ENCODE results near the gene ELMO1.
"Not testable (repeated sequence)": the region's sequence is repeated elsewhere in the genome, so short reads cannot be mapped to it uniquely, and the experiment has no call there.

Gene ELMO1

DNA sequence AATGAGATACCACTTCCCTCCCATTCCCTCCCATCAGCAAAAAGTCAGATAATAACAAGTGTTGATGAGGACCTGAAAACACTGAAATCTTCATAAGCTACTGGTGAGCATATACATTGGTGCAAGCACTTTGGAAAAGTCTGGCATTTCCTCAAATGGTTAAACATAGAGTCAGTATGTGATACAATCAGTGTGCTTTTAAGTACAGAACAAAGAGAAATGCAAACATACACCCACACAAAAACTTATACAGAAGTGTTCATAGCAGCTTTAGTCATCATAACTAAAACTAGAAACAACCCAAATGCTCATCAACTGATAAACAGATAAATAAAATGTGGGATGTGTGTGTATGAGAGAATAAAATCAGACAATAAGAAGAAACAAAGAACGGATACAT, 261.9 kb downstream of the ELMO1 start:
- no peak for DNase-seq (ENCODE audit: low read depth)

DNA sequence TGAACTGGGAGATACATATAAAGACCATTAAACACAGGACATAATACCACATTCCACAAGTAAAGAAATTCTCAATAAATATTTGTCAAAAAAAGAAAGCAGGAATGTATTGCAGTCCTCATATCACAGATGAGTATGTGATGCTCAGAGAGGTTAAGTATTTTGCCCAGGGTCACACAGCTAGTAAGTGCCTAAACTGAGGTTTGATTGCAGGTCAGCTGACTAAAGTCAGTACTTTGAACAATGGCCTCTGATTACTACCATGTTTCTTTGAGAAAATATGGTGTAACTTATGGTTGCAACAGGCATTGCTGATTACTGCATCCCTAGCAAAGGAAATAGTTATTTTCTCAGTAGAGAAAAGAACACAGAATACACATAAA, 267.1 kb downstream of the ELMO1 start:
- no peak for DNase-seq (ENCODE audit: low read depth)

DNA sequence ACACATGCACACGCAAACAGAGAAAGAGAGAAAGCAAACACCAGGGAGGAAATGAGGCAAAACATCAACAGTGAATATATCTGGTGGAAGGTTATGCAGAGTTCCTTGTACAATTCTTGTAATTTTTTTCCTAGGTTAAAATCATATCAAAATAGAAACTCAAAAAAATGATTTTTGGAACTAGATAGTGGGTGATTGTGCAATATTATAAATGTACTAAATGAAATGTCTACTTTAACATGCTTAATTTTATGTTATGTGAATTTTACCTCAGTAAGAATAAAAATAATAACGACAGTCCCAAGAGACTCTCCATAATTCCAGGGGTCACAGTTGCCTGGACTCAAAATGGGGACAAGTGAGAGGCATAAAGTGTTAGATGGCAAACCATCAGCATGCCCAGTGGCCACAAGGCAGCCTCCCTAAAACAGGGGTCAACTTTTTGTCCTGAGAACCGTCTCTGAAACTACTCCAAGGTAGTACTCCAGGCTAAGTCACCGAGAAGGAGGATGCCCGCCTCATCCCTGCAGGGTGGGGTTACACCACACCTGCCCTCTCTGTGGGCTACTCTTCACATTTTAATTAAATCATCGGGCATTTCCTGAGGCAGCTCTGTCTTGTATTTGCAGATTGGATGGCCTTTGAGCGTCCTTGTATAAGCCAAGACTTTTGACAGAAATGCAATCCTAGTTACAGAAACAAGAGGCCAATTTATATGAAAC, 267.7 kb downstream of the ELMO1 start:
- DNase-seq (ENCODE audit: low read depth): no peak

DNA sequence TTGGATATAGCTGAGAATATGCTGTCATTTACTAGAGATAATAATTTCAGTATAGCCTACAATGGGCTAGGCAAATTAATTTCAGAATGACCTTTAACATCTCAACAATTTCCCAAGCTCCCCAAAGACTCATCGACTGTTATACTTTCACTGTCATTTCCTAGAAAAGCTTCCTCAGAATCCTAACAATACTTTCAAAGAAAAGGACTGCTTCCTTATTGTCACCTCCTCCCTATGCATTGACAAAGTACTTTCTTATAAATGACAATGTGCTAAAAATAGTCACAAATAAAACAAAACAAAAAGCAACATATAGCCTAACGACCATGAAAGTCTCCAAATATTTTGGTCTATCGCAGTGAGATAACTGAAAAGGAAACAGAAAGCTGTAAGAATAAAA, 272.6 kb downstream of the ELMO1 start:
- no peak for DNase-seq (ENCODE audit: low read depth)

DNA sequence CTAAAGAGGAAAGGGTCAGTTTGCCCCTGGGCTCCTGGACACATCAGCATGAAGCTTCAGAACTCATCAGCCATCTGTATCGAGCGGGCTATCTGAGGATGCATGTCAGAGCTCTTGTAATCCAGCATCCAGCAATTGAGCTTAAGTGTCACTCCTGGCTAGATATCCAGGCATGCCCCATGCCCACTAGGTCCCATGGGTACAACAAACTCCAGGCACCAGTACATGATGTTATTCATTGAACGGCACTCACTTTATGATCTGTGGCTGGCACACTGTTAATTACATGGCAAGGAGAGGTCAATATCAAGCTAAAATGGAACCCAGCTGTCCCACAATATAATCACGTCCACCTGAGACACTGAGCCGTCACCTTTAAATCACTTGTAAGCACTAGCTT, 274.2 kb downstream of the ELMO1 start:
- DNase-seq (ENCODE audit: low read depth): no peak

DNA sequence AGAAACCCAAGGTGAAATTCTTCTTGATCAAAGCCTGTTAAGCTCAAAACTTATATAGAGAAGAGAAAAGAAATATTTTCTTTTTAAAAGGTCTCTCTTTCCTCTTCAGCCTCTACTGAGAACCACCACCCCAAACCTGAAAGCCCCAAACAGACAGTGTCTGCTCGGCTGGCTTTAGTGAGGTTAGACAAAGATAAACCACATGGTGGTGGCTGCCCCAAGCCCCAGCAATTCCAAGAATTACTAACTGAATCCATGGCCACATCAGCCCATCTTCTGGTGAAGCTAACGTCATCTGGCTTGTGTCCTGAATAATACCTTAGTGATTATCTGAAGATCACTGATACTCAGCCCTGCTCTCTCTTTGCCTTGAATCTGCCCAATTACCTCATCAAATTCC, 275.0 kb downstream of the ELMO1 start:
- no peak for DNase-seq (ENCODE audit: low read depth)

DNA sequence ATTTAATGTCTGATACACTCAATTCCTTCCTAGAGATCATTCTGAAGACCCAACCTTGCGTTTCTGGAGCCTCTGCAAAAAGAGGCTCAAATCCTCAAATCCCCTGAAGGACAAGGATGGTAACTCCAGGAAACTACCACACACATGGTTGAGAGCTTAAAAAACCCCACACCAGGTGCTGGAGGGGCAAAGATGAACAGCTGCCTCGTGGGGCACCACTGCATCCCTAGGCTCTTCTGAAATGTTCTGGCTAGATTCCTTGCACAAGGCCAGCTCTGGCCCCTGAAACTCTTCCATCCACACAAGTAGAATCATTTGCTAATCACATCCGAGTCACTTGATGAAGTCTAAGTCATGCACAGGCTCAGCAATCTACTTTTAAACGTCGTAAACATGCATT, 286.6 kb downstream of the ELMO1 start:
- no peak for DNase-seq (ENCODE audit: low read depth)

DNA sequence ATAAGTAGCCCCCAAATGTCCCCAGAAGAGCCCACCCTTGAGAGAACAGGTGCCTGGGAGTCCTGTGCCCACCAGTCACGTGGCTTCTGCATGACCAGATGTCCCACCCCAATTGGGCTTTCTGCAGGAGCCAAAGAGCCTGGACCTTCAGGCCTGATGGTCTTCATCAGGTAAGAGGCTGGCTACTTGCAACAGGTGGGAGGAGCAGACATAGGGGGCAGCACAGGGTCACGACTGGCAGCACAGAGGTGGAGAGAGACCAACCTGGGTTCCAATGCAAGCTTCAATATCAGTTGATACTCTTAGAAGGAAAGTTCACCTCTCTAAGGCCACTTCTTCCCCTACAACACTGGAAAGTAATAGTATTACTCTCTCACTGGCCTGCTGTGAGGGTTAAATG, 288.0 kb downstream of the ELMO1 start:
- no peak for DNase-seq (ENCODE audit: low read depth)

DNA sequence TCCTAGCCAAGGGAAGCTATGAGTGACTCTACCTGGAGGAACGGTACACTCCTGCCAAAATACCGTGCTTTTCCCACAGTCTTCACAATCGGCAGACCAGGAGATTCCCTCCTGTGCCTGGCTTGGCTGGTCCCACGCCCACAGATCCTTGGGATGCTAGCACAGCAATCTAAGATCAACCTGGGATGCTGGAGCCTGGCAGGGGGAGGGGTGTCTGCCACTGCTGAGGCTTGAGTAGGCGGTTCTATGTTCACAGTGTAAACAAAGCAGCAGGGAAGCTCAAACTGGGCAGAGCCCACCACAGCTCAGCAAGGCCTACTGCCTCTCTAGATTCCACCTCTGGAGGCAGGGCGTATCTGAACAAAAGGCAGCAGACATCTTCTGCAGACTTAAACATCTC, 295.3 kb downstream of the ELMO1 start:
- no peak for DNase-seq (ENCODE audit: low read depth)

DNA sequence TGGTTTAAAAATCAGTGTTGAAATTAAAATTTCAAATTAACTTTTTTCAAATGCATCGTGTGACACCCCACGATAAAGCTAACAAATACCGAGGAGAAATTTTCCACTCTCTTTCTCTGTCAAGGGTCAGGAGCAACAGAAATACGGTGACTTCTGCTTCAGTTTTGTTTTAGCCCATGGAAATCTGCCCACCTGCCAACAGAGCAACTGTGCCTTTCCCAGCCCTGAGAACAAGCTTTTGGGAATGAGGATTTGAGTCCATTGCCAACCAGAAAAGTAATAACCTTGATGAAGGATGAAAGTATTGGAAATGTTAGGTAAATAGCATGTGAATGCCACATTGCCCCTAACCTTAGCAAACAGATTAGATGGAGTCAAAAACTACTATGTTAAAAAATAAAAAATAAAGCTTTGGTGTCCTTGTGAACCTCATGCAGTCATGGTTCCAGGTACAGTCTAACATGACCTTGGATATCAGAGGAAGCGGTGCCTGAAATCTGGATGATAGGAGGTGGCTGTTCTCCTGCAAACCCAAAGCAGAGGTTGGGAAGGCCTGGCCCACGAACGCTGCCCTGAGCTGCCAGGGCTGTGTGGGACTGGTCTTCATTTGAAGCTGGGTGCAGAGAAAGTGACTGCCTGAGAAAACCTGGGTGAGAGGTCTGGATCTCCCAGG, 296.8 kb downstream of the ELMO1 start:
- no peak for DNase-seq (ENCODE audit: low read depth)

DNA sequence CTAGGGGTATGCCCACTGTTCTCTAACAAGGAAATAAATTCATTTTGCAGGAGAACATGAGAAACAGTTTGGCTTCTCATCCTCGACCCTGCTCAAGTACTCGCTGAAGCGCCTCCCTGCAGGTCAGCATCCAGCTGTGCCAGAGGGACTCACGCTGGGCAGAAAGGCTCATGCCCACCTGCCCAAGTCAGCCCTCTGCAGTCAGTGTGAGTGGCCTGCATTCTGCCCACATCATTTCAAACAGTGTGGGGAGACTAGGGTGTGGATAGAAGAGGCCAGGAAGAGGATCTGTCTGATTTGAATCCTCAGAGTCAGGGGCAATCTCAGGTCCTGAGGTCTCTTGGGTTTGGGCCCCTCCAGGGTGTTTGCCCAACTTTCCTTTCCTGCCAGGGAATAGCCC, 297.8 kb downstream of the ELMO1 start:
- DNase-seq (ENCODE audit: low read depth): no peak

DNA sequence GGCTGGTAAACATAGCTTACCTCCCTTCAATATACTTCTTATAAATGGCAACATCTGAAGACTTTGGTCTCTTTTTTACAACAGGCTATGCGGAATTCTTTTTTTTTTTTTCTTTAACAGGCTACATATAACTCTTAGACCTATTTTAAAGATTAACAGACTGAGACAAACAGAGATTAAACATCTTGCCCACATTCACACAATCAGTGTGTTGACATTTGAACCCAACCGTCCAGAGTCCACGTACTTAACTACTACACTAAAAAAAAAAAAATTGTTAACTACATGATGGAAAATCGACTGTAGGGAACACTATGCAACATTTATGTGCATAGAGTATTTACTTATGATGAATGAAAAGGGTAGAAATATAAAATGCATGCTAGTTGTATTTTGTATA, 298.5 kb downstream of the ELMO1 start:
- DNase-seq (ENCODE audit: low read depth): no peak

DNA sequence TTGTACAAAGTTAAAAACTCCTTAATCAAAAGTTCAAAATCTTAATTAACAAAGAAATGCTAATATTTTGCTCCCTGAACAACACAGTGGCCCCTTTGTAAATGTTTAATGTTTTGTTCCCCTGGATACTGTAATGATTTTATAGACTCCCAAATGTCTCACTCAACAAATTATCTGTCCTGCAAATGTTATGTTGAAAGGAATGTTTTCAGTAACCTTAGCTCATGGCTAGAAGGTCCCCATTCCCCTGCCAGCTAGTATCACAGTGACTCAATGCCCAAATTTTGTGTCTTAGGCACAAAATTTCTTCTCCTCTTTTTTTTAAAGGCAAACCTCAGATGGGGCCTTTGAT, 298.9 kb downstream of the ELMO1 start:
- DNase-seq (ENCODE audit: low read depth): no peak

DNA sequence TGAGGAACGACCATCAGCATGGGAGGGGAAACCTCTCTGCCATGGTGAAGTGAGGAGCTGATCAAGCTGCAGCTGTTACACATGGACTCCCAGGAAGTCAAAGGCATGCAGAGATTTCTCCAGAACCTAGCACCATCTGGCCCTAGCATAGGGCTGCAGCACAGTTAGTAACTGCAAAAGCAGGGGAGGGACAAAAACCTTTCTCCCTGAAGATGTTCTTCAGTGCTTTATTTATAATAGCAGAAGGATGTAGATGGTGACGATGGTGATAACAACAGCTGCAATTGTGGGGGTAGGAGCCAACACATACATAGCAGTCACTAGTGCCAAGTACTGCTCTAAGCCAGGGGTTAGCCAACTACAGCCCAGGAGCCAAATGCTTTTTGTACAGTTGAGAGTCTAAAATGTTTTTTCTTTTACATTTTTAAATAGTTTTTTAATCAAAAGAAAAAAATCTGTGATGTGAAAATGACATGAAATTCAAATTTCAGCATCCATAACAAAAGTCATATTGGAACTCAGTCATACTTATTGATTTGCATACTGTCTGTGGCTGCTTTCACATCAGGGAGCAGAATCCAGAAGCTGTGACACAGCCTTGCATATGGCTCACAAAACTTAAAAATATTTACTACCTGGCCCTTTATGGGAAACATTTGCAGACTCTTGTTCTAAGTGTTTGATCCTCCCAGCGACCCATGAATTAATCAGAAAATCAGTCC, 299.5 kb downstream of the ELMO1 start:
- DNase-seq (ENCODE audit: low read depth): no peak

DNA sequence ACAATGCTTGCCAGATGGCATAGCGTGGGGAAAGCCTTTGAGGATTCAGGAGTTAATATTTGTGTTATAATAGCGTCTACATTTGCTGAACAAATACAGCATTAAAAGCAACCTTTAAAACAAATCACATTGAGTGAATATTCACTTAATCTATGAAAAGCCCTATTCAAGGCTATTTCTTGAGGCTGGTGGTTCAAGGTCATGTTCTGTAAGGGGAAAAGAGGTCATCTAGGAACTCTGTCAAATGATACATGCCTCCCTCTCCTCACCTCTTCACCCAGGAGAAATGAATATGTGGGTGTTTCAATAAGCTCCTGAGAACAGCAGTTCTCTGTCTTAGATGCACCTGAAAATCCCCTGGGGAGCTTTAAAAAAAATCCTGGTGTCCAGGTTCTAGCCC, 303.0 kb downstream of the ELMO1 start:
- DNase-seq (ENCODE audit: low read depth): no peak

DNA sequence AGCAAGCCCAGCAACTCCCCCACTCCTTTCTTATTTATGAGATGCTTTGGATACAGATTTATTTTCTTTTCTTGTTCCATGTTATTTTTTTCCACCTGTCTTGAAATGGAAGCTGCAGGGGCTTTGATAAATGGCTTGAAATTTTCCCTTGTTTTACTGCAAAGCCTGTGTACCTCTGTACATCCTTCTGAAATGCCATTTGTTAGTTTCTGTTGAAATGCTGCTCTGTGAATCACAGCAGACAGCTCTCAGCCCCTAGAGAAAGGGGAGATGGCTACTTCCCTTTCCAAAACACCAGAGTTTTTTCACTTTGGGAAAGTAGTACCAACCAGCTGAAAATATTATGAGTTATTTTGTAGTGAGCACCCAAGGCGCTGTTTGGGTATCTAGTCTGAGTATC, 304.2 kb downstream of the ELMO1 start:
- DNase-seq (ENCODE audit: low read depth): no peak

DNA sequence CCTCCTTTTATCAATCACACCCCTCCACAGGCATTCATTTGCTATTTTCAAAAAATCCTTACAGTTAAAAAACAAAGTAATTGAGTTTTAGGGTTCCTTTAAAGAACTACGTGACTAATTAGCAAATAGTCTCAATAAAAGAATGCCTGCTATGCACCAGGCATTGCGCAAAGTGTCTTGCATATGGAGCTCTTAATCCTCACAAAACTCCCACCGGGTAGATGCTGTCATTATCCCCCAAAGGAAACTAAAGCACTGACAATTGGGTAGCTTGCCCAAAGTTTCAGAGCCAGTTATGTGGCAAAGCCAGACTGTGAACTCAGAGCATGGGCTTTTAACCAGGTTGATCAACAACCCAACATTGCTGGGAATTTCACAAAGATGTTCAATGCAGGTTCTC, 305.7 kb downstream of the ELMO1 start:
- no peak for DNase-seq (ENCODE audit: low read depth)

DNA sequence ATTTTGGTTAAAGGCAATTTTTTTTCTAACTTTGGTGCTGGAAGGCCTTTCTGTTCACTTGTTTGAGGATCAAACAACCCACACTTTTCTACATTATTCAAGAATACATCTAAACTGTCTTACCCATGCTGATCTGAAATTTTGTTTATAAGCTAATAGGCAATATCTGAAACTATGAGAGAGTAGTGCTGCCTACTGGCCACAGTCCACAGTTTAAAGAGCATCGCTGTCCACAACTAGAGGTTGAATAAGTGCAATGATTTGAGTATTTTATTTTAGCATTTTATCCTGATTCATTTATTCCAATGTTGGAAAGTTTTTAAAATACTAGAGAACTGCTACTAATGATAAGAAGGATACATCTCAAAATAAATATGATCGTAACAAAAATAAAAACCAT, 306.9 kb downstream of the ELMO1 start:
- no peak for DNase-seq (ENCODE audit: low read depth)

DNA sequence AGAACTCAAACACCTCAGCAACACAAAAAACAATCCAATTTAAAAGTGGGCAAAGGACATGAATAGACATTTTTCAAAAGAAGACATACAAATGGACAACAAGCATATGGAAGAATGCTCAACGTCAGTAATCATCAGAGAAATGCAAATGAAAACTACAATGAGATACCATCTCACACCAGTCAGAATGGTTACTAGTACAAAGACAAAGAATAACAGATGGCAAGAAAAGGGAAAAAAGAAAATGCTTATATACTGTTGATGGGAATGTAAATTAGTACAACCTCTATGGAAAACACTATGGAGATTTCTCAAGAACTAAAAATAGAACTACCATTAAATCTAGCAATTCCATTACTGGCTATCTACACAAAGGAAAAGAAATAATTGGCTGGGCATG, 314.8 kb downstream of the ELMO1 start:
- not testable (repeated sequence) for DNase-seq (ENCODE audit: low read depth)

DNA sequence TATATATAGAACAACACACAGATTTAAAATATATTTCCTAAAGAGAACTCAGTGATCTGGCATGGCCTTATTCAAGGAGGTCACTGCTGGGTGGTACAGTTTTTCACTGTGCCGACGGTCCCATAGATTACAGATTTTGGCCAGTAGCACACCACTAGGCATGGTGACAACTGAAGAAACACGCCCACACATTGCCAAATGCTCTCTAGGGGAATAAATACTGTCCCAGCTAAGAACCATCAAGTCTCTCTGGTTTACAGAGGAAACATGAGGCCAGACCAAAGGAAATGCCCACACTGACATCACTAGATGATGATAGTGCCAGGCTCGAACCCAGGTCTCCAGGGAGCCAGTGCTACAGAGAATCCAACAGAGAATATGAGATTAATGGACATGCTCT, 316.8 kb downstream of the ELMO1 start:
- DNase-seq (ENCODE audit: low read depth): no peak

DNA sequence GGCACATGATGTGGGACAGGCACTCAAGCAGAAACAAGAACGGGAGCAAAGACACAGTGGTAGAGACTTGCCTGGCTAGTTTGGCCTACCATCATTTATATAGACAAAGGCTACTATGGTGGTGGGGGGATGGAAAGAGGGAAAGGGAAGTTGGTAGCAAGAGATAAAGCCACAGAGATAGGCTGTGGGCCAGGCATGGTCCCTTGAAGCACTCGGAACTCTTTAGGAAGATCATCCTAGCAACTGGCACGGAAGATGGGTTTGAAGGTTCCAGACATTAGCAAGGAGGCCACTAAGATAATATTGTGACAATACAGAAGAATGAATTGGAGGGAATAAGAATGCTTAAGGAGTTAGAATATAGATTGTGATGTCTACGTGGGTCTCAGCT, 319.6 kb downstream of the ELMO1 start:
- DNase-seq (ENCODE audit: low read depth): no peak

DNA sequence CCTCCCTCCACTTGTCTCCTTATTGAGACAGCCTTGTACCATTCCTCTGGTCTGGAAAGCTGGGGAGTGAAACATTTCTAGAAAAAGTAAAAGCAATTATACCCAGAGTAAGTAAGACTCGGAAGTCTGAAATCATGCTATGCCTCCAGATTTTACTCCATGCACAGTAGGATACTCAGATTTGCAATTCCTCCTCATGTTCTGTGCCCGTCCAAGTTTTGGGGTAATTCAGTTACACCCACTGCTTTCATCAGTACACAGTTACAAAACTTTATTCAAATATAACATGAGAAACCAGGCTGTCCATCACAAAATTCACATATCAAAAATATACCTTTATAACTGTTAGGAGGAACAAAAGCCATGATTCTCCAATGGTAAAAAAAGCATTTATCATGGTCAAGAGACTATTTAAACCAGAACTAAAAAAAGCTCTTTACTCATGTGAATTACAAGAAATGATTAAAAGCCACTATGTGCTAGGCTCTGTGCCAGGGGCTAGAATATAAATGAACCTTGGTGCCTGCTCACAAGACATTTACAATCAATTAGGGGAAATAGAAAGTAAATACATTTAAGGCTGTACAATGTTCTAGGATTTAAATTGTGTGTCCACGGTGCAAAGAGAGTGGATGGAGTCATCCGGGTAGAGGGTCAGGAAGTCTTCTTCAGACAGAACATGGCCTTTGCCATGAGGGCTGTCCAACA, 320.2 kb downstream of the ELMO1 start:
- no peak for DNase-seq (ENCODE audit: low read depth)

DNA sequence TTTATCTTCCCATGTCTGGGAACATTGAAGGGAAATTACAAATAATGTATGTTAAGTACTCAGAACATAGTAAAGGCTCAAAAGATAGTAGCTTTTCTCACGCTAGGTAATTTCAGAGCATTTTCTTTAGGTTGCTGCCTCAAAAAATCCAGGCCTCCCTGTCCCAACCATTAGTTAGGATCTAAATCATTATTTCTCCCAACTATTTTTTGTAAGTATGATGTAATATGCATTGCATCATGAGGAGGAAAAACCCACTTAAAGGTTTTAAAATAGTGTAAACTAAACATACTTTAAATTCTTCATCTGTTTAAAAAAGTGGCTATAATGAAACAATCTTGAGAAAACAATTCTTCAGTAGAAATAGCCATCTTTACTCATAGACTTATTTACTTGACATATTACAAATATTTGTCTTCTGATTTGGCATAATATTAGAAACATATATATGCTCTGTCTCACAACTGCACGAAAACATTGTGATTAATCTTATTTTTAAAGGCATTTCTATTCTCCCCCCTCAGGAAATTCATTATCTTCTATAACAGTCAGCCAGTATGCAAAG, 329.3 kb downstream of the ELMO1 start:
- no peak for DNase-seq (ENCODE audit: low read depth)
